ENCODE results near the gene NDUFA3. TPM values are rescaled to one million over a fixed set of nuclear protein-coding genes. Genes with fewer than 3 reads are reported as not detected.

NDUFA3 gene
- total RNA-seq, 1 donor from 2014 or later, result 143 TPM

DNA sequence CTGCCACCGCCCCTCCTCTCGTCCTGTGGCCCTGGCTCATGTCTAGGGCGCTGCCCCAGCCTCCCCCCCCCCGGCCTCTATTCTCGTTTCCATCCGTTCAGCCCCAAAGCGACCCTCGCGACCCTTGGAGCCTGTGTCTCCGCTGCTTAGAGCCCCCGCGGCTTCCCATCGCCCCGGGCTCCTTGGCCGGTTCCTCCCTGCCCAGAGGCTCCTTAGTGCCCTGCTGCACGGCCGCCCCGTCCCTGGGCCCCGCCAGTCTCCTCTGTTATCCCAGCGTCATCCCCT, 25.7 kb downstream of the NDUFA3 start:
- no peak overlapping the region for H3K4me3 Mint-ChIP-seq (ENCODE audit: unreplicated experiment)
- H3K36me3 Mint-ChIP-seq (ENCODE audit: unreplicated experiment), result no peaks in the 10 kb centered on the region
- no peaks in the 10 kb centered on the region for H3K4me1 Mint-ChIP-seq (ENCODE audit: low read depth, unreplicated experiment)
- H3K27me3 Mint-ChIP-seq (ENCODE audit: unreplicated experiment), result no peaks in the 10 kb centered on the region
- TF ChIP-seq, protein P1, sequence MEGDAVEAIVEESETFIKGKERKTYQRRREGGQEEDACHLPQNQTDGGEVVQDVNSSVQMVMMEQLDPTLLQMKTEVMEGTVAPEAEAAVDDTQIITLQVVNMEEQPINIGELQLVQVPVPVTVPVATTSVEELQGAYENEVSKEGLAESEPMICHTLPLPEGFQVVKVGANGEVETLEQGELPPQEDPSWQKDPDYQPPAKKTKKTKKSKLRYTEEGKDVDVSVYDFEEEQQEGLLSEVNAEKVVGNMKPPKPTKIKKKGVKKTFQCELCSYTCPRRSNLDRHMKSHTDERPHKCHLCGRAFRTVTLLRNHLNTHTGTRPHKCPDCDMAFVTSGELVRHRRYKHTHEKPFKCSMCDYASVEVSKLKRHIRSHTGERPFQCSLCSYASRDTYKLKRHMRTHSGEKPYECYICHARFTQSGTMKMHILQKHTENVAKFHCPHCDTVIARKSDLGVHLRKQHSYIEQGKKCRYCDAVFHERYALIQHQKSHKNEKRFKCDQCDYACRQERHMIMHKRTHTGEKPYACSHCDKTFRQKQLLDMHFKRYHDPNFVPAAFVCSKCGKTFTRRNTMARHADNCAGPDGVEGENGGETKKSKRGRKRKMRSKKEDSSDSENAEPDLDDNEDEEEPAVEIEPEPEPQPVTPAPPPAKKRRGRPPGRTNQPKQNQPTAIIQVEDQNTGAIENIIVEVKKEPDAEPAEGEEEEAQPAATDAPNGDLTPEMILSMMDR (IDR thresholded peaks at IDR 0.05; ENCODE audit: partially characterized antibody, unreplicated experiment), result no peak
- H3K27ac Mint-ChIP-seq (ENCODE audit: unreplicated experiment), result no peak overlapping the region
- no peaks in the 10 kb centered on the region for H3K9me3 Mint-ChIP-seq (ENCODE audit: unreplicated experiment)
- DNase-seq, result no peak

DNA sequence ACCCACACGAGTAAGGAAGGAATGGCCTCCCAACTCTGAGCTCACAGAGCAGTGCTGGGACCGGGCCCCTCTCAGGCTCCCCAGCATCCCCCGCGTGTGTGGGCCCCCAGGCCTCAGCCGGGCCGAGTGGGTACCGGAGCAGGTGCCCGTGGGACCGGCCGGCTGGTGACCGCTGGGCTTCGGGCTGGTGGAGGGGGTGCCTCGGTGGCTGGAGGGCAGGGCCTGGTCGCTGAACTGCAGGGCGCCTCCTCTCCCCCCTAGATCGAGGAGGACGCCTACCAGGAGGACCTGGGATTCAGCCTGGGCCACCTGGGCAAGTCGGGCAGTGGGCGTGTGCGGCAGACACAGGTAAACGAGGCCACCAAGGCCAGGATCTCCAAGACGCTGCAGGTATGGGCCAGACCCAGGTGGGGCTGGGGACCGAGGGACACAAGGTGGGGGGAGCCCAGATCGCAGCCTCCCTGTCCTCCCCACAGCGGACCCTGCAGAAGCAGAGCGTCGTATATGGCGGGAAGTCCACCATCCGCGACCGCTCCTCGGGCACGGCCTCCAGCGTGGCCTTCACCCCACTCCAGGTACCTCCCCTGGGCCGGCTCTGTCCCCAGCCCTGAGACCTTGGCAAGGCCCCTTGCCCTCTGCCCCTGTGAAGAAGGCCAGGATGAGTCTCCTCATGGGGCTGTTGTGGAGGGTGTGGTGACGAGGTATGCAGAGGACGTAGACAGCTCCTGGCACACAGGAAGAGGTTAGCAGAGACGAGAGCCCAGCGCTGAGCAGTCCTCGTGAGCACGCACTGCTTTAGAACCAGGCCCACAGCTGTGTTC, 26.4 kb downstream of the NDUFA3 start:
- Mint-ChIP-seq H3K4me3 (ENCODE audit: unreplicated experiment) (no peak overlapping the region), H3K9me3 (ENCODE audit: unreplicated experiment) (no peaks in the 10 kb centered on the region), H3K36me3 (ENCODE audit: unreplicated experiment) (no peaks in the 10 kb centered on the region)

DNA sequence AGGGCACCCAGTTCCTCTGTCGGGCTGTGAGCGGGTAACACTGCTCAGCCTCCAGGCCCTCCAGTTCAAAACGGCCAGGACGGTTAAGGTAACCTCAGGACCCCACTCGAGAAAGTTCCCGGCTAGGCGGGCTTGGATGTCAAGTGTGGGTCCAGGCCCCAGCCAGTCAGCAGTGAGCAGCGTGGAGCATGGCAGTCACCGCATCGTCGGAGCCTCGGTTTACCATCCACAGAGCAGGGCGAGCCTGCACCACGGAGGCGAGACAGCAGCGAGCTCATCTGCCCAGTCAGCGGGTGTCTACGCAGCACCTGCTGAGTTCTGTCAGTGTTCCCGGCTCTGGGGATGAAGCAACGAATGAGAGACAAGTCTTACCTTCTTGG, 27.0 kb downstream of the NDUFA3 start:
- TF ChIP-seq, protein P1 (IDR thresholded peaks at IDR 0.05; ENCODE audit: partially characterized antibody, unreplicated experiment), result no peak
- Mint-ChIP-seq H3K4me3 (ENCODE audit: unreplicated experiment) (no peak overlapping the region), H3K27me3 (ENCODE audit: unreplicated experiment) (peaks cover 4% of the 10 kb centered on the region), H3K27ac (ENCODE audit: unreplicated experiment) (no peak overlapping the region), H3K36me3 (ENCODE audit: unreplicated experiment) (no peaks in the 10 kb centered on the region), H3K4me1 (ENCODE audit: low read depth, unreplicated experiment) (no peaks in the 10 kb centered on the region), H3K9me3 (ENCODE audit: unreplicated experiment) (peaks cover 5% of the 10 kb centered on the region)
- DNase-seq, result no peak

More for the DNA sequence above, 26.4 kb downstream of the NDUFA3 start:
- TF ChIP-seq, protein P1 (IDR thresholded peaks at IDR 0.05; ENCODE audit: partially characterized antibody, unreplicated experiment), result no peak
- Mint-ChIP-seq H3K4me1 (ENCODE audit: low read depth, unreplicated experiment) (no peaks in the 10 kb centered on the region), H3K27ac (ENCODE audit: unreplicated experiment) (no peak overlapping the region), H3K27me3 (ENCODE audit: unreplicated experiment) (no peaks in the 10 kb centered on the region)
- DNase-seq, result no peak

DNA sequence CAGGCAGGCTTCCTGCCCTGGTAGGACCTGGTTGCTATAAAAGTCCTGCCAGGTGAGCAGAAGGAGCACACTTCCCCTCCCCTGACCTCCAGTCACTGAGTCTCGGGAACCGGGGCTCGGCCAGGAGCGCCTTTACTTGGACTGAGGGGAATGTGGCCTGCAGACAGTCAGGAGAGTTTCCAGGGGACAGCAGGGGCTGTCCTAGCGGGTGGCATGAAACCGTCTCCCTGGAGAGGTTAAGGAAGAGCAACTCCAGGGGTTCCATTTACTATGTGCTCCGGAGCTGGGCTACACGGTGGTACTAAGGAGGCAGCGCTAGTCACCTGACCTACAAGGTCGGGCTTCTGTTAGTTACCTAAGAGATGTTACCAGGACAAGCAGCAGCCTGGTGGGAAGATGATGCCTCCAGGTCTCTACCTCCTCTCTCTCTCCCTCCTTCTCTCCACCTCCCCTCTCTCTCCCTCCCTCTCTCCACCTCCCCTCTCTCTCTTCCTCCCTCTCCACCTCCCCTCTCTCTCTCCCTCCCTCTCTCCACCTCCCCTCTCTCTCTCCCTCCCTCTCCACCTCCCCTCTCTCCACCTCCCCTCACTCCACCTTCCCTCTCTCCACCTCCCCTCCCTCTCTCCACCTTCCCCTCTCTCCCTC, 30.8 kb downstream of the NDUFA3 start:
- Mint-ChIP-seq H3K27ac (ENCODE audit: unreplicated experiment) (no peak overlapping the region), H3K4me3 (ENCODE audit: unreplicated experiment) (no peak overlapping the region), H3K27me3 (ENCODE audit: unreplicated experiment) (peaks cover 10% of the 10 kb centered on the region), H3K36me3 (ENCODE audit: unreplicated experiment) (no peaks in the 10 kb centered on the region), H3K4me1 (ENCODE audit: low read depth, unreplicated experiment) (peaks cover 3% of the 10 kb centered on the region), H3K9me3 (ENCODE audit: unreplicated experiment) (peaks cover 7% of the 10 kb centered on the region)
- DNase-seq, result no peak
- TF ChIP-seq, protein P1 (IDR thresholded peaks at IDR 0.05; ENCODE audit: partially characterized antibody, unreplicated experiment), result no peak

DNA sequence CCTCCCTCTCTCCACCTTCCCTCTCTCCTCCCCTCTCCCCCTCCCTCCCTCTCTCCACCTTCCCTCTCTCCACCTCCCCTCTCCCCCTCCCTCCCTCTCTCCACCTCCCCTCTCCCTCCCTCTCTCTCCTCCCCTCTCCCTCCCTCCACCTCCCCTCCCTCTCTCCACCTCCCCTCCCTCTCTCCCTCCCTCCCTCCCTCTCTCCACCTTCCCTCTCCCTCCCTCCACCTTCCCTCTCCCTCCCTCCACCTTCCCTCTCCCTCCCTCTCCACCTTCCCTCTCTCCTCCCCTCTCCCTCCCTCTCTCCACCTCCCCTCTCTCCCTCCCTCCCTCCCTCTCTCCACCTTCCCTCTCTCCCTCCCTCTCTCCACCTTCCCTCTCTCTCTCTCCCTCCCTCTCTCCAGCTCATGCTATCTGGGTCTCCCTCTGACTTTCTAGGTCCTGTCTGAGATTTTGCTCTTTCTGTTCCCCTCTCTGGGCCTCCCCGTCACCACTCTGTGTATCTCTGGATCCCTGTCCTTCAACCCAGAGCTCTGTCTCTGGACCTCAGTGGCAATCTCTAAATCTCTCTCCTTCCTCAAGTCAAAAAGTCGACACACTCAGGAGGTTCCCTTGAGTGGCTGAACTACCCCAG, 31.4 kb downstream of the NDUFA3 start:
- TF ChIP-seq, protein P1 (IDR thresholded peaks at IDR 0.05; ENCODE audit: partially characterized antibody, unreplicated experiment), result no peak
- no peaks in the 10 kb centered on the region for H3K36me3 Mint-ChIP-seq (ENCODE audit: unreplicated experiment)
- peaks cover 9% of the 10 kb centered on the region for H3K9me3 Mint-ChIP-seq (ENCODE audit: unreplicated experiment)
- peaks cover 3% of the 10 kb centered on the region for H3K4me1 Mint-ChIP-seq (ENCODE audit: low read depth, unreplicated experiment)
- no peak for DNase-seq
- no peak overlapping the region for H3K4me3 Mint-ChIP-seq (ENCODE audit: unreplicated experiment)
- peak overlapping the region; percentile 42 for H3K27ac Mint-ChIP-seq (ENCODE audit: unreplicated experiment)
- H3K27me3 Mint-ChIP-seq (ENCODE audit: unreplicated experiment), result peaks cover 15% of the 10 kb centered on the region

All from glutamatergic neuron (in vitro differentiated cells).